ENCODE results near the gene TTC7B.
"Not testable (repeated sequence)": the region's sequence is repeated elsewhere in the genome, so short reads cannot be mapped to it uniquely, and the experiment has no call there.

TTC7B gene

DNA sequence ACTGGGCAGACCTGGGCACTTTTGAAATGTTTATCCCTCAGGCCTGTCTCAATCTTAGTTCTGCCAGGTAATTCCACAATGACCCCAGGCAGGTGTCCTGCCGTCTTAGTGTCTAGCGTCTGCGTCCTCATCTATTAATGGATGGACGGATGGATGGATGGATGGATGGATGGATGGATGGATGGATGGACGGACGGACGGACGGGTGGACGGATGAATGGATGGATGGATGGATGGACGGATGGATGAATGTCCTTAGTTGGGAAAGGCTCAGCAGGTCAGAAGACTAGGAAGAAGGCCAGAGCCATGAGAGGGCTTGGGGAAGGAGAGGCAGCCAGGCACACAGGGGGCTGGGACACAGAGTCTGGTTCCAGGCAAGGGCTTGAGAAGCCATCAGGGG lies 278.1 kb downstream of the TTC7B start:
- DNase-seq = no peak

DNA sequence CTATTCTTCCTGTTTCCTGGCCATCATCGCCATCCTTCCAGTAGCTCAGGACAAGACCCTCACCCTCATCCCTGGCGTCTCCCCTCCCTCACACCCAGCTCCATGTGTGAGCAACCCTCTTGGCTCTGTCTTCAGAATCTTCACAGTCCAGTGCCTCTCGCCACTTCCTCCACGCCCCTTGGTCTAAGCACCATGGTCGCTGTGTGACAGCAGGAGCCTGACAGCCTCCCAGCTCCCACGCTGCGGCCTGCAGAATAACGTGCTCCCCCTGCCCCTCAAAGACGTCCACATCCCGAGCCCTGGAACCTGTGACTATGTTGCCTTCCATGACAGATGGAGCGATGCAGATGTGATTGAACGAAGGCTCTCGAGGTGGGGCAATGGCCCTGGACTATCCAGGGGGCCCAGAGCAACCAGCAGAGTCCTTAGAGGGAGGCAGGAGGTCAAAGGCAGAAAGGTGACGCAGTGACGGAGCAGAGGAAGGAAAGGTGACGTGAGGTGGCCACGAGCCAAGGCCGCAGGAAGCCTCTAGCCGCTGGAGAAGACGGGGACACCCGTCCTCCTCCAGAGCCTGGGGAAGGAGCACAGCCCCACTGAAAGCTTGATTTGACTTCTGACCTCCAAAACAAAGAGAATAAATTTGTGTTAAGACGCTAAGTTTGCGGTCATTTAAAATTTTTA lies 279.6 kb downstream of the TTC7B start:
- no peak for DNase-seq

DNA sequence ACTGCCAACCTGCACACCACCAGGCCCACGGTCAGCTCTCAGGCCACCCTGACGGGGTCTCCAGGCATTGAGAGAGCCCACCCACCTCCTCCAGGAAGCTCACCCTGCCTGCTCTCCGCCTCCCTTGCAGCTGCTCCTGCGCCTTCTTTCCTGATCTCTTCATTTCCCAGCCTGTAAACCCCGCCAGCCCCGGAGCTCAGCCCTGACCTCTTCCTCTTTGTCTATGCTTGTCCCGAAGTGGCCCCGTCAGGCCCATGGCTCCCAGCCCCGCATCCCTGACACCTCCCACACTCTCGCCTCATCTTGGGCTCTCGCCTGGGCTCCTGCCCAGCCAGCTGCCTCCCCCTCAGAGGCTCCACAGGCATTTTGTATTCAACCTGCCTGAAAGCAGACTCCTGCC lies 280.1 kb downstream of the TTC7B start:
- no peak for DNase-seq

DNA sequence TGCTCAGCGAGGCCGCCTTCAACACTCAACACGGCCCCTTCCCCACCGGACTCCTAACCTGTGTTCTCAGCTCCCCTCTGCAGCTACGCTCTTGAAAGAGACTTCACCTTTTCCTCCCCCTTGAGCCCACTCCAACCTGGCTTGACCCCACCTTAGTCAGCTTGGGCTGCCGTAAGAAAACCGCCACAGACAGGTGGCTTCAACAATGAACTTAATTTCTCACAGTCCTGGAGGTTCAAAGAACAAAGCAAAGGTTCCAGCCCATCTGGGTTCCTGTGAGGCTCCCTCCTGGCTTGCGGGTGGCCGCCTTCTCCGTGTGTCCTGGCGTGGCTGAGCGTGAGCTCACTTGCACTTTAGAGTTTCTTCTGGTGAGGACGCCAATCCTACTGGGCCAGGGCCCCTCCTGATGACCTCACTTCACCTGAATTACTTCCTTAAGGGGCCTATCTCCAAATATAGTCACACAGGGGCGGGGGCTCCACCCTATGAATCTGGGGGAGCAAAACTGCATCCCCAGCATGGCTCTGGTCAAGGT lies 280.6 kb downstream of the TTC7B start:
- no peak for DNase-seq

DNA sequence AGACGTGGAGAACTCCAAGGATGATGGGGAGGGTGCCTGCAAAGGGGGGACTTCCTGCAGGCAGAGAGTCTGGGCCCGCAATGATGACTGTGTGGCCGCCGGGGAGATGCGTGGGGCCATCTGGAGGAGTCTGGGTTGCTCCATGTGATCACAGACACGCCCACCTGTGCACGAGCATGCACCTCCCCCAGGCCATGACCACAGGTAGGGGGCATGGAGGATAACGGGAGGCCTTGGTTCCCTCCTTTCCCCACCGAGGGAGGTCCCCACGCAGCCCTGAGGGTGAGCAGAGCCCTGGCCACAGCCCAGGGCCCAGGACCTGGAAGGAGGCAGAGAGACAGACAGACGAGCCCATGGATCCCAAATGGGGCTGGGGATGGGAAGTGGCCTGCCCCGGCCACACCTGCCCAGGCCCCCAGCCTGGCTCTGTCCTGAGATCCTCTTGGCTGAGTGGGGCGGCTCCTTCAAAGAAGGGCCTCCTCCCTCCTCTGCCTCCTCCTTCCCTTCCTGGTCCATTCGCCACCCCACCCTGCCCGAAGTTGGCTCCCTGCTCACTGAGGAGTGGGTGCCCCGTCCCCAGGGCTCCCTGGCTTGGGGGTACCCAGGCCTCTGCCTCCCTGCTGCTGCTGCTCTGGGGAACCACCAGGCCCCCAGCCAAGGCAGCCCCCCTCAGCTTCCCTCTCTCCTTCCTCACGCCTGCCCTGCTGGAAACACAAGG lies 281.2 kb downstream of the TTC7B start:
- no peak for DNase-seq

DNA sequence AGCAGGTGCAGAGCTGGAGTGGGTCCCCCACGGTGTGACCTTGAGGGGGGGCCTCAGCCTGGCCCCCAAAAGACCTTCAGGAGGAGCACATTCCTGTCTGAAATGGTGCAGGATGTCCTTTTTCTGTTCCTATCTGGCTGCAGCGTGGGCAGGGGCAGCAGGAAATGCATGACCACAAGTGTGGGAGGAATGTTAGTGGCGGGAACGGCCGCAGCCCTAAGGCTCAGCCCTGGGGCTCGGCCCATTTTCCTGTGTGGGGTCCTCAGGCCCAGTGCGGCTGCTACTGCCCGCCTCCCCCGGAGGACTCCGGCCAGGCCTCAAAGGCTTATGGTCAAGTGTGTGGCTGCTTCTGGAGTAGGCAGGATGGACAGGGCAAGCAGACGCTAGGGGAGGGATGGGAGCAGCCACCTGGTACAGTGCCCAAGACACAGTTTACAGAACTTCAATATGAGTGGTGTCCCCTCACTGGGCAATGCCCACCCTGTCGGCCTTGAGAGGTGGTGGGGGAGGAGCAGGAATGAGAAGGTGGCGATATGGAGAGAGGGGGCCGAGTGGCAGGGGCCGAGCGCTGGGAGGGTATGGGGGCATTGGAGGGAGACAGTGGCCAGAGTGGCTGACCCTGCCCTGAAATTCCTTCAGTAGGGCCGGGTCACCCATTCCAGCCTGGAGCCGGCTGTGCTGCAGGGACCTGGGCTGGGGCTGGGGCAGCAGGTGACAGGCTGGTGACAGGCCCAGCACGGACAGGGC lies 282.0 kb downstream of the TTC7B start:
- DNase-seq = no peak

DNA sequence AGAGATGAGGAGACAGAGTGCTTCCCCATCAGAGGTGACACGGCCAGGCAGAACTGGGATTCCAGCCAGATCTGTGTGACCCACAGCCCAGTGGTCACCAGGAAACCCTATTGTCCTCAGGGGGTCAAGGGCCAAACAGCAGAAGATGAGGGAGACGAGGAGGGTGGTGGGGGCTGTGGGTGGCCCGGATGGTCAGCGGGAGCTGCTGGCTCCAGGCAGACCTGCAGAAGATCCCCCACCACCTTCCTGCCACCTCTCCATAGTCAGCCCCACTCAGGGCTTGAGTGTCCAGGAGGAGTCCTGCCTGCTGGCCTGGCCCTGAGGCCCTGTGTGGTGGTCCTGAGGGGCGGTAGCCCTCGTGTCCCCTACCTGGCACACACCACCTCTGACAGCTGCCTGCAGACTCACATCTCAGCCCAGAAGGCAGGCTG lies 282.6 kb downstream of the TTC7B start:
- no peak for DNase-seq

DNA sequence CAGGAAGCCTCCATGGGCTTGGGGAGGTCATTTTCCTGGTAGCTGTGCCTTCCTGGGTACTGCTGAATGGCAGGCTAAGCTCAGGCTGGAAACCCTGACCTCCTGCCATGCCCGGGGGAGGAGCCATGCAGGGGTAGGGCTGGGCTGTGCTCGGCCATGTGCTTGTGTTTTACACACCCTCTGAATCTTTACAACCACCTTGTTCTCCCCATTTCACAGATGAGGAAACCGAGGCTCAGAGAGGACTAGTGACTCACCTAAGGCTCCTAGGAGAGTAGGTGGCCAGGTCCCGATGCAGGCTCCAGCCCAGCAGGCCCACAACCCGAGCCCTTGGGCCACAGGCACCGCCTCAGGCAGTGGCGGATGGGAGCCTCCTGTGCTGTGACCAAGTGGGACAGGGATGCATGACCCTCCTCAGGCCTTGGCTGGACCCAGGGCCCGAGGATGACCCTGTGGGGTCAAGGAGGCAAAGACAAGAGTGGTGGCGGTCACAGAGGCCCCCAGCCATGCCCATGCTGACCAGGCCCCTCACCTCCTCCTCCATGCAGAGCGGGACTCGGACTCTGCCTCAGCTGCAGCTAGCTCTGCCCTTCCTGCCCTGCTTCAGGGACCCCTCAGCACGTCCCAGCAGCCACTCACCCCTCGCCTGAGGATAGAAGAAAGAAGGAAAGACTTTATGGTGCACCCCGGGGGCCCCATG lies 283.3 kb downstream of the TTC7B start:
- no peak for DNase-seq

DNA sequence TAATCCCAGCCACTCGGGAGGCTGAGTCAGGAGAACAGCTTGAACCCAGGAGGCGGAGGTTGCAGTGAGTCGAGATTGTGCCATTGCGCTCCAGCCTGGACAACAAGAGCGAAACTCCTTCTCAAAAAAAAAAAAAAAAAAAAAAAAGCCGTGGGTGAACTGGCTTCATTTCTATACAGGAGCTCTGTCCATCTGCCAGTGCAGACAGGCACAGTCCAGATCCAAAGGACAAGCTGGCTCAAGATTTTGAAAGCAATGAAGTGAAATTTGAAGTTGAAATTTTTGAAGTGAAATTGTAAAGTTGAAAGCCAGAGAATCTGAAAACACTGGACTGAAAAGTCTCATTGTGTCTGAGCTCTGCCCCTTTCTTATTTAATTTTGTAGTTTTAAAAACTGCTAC lies 284.7 kb downstream of the TTC7B start:
- no peak for DNase-seq

DNA sequence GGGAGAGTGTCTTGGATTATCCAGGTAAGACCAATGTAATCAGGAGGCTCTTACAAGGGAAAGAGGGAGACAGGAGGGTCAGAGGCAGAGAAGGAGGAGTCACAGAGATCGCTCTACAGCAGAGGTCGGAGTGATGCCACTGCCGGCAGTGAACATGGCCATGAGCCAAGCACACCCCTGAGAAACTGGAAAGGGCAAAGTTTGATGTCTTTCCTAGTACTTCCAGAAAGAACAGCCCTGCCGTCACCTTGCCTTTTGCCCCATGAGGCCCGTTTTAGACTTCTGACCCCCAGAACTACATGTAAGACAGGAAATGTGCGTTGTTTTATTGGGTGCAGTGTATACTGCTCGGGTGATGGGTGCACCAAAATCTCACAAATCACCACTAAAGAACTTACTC lies 285.7 kb downstream of the TTC7B start:
- DNase-seq = no peak

DNA sequence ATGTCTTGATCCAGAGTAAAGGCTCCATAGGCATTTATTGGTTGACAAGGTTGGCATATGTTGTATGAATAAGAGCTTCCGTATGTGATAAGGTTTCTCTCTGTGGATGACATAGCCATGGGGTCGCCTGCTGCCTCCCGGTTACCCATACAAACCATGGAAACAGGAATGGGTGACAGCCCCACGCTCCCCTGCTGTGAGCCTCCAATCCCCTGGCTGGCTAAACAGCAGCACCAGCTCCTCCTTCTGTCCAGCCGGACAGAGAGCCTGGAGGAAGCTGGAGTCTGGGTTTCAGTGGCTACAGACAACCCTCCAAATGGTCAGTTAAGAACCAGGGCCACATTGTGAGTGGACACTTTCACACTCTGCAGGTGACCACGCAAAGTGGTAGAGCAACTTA lies 288.3 kb downstream of the TTC7B start:
- no peak for DNase-seq

DNA sequence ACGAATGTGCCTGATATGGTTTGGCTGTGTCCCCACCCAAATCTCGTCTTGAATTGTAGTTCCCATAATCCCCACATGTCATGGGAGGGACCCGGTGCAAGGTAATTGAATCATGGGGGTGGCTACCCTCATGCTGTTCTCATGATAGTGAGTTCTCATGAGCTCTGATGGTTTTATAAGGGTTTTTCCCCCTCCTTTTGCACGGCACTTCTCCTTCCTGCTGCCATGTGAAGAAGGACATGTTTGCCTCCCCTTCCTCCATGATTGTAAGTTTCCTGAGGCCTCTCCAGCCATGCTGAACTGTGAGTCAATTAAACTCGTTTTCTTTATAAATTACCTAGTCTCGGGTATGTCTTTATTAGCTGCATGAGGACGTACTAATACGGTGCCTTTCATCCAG lies 289.7 kb downstream of the TTC7B start:
- not testable (repeated sequence) for DNase-seq

DNA sequence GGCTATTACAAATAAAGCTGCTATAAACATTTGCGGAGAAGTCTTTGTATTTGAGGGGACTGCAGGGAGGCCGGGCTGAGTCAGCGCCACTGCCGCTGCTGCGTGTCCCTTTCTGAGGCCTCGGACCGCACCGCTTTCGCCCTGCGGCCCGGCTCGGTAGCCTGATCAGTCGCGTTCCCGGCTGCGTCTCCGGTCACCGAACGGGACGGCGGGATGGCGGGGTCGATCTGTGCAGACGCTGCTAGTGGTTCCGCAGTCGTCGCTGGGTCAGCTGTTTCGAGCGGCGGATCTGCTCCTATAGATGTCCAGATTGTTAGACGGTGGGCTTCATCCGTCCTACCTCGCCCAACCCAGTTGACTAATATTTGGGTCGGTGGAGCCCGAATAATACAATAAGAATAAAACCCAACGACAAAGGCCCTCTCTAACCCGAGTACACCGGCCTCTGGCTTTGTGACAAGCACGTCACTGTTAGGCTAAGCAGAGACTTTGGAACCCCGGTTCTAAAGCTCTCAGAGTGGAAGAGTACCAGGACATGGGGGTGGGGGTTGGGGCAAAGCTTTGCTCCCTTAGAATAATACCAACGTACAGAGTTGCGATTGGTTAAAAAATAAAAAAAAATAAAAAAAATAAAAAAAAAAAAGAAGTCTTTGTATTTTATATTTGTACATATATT lies 290.7 kb downstream of the TTC7B start:
- not testable (repeated sequence) for DNase-seq

DNA sequence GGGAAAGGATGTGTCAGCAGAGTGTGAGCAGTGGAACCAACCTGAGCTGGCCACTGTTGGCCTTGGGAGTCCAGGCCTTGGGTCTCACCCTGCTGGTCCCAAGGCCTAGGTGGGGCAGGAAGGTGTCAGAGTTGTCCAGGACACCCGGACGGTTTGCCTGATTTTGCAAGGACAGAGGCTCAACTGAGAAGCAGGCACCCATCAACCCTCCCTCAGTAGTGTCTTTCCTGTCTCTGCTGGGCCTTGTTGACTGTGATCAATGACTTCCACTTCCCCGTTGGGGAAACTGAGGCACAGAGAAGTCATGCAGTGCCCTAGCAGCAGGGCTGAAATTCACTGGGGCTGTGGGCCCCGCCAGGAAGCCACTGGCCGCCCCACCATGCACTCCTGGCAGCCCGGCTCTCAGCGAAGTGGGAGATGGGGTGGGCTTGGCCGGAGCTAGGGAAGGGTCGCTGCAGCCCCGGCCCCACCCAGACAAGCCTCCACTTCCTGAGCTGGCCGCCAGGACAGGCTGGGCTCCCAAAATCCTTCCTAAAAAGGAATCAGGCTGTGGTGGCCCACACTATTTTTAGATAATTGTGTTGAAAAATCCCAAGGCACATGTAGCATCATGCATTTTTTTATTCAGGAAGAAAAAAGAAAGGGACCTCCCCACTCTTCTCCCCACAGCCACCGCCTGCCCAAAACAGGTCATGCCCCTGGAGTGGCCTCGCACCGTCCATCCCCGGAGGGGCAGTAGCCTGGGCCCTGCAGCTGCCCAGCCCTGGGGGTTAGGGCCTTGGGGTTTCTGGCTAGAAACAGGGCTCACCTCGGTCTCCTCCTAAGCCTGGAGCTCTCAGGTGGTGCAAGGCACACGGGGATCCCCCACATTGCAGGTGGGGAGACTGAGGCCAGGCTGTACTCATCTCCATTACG lies 292.0 kb downstream of the TTC7B start:
- DNase-seq = no peak

DNA sequence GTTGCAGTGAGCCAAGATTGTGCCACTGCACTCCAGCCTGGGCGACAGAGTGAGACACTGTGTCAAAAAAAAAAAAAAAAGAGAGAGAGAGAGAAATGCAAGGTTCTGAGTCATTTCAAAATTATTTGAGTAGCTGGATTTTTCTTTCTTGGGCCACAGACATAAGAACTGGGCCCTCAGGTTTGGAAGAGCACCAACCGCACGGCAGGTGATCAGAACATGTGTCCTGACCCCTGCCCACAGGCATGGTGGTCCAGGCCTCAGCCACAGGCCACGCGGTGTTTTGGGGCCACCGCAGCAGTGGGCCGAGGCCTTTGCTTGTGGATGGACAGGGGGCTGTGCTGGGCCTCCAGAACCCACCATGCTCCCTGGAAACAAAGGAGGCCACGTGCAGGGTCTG lies 292.7 kb downstream of the TTC7B start:
- no peak for DNase-seq

DNA sequence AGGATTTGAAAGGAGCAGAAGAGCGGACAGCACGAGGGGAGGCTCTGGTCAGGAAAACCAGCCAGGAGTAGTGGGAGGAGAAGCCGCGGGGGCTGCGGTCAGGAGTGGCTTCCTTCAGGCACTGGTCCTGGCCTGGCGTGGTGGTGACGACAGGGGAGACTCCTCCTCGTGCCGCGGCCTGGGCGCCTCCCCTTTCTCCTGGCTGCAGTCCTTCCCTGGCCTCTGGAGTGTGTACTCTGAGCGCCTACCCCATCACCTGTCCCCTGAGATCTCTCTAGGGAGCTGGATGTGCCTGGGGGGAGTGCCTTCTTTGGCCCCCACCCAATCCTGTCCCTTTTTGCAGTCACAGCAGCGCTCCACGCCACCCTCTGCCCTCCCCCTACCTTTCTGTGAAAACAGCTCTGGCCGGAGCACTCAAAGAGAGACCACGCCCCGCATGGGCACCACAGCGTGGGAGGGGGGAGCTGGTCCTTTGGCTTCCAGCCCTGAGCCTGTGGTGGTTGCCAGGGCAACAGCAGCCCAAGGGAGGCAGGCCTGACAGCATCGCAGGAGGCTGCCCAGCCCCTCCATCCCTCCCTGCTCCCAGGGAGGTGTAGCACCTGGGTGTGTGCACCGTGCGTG lies 293.5 kb downstream of the TTC7B start:
- DNase-seq = no peak

DNA sequence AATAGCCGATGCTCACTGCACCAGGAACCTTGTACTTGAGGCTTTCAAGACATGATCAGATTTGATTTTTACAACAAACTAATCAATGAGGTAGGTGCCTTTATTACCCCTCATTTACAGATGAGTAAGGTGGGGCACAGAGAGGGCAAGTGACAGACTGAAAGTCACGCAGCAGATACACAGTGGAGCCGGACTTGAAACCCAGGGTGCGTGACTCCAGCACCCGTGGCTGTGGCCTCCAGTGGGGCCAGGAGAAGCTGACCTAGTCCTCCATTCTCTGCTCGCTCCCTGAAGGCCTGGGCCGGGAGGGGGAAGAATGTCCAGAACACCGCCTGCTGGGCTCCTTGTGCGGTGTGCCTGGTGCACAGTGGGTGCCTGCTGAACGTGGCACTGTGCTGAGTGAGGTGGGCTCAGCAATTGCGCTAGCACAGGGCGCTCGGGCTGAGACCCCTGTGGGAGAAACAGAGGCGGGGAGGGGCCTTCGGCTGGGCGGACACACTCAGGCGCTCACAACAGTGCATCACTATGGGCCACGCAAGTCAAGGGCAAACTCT lies 294.2 kb downstream of the TTC7B start:
- DNase-seq = no peak

DNA sequence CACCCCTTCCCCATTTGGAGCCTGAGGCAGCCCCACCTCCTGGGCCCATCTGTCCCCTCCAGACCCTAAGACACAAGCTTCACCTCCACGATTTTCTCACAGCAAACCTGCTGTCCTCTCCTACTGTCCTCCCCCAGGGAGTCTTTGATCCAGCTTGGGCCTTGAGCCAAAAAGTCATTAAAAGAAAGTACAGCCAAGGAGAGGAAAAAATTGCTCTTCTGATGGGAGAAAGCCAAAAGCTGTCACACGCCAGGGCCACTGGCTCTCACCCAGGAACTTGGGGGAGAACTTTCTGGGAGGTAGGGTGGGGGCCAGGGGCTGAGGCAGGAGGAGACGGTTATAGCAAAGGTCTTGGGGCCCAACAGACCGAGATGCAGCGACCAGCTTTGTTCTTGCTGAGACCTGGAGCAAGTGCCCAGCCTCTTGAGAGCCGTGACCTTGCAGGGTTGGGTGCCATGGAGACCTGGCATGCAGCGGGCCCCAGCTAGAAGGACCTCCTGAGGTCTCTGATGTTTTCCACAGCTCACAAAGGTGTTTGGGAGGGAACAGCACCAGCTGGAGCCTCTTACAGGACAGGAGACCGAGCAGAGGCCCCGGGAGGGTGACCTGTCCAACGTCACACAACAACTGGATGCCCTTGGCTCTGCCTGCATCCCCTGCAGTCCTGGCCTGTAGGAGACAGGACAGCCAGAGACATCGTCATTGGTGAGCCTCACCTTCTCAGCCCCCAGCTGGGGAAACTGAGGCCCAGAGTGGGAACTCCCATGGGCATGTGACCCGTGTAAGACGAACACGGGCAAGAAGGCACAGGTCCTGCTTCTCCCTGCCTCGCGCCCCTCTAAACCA lies 294.9 kb downstream of the TTC7B start:
- DNase-seq = no peak

DNA sequence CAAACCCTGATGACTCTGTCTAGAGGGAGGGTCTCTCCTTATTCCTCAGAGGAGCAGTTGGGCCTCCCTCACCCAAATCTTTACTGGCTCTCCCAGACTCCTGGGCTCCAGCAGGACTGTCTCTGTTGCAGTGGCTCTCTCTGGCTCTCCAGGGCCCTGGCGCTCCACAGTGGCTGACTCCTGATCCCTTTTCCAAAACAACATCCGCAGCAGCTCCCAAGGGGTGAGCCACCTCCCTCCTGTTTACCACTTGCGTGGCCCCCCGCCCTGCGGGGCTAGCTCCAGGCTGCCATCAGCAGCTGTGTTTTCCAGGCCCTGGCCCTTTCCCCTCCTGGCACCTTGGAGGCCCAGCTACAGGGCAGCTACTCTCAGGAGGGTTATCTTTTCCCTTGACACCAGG lies 295.9 kb downstream of the TTC7B start:
- no peak for DNase-seq
